Measurements from ENCODE around the gene MACC1.
"Not testable (repeated sequence)": the region's sequence is repeated elsewhere in the genome, so short reads cannot be mapped to it uniquely, and the experiment has no call there.

MACC1 gene

GRCh38 chr7:20124087-20124486 lies 93.1 kb downstream of the MACC1 start:
- not testable (repeated sequence) for DNase-seq

GRCh38 chr7:20122653-20123316 lies 94.4 kb downstream of the MACC1 start:
- DNase-seq, result not testable (repeated sequence)

GRCh38 chr7:20122073-20122472 lies 95.1 kb downstream of the MACC1 start:
- no peak for DNase-seq

- no peak for DNase-seq
These were observed 95.8 kb downstream of the MACC1 start for GRCh38 chr7:20121404-20121803.

- DNase-seq, result not testable (repeated sequence)
These were observed 96.5 kb downstream of the MACC1 start for GRCh38 chr7:20120611-20121168.

GRCh38 chr7:20116869-20117268 lies 100.3 kb downstream of the MACC1 start:
- DNase-seq, result no peak

- DNase-seq, result peak; percentile 83 to 92 (median 92)
These were observed 102.7 kb downstream of the MACC1 start for GRCh38 chr7:20114468-20114867.

- peak; percentile 68 to 86 (median 83) for DNase-seq
These were observed 103.7 kb downstream of the MACC1 start for GRCh38 chr7:20113427-20114027.

- no peak for DNase-seq
These were observed 104.5 kb downstream of the MACC1 start for GRCh38 chr7:20112696-20113095.

GRCh38 chr7:20111821-20112542 lies 105.2 kb downstream of the MACC1 start:
- DNase-seq, result no peak

GRCh38 chr7:20107582-20107981 lies 109.6 kb downstream of the MACC1 start:
- DNase-seq, result no peak

- DNase-seq, result no peak
These were observed 112.5 kb downstream of the MACC1 start for GRCh38 chr7:20104696-20105095.

- DNase-seq, result no peak
These were observed 114.2 kb downstream of the MACC1 start for GRCh38 chr7:20102982-20103381.

- no peak for DNase-seq
These were observed 121.3 kb downstream of the MACC1 start for GRCh38 chr7:20095862-20096261.

GRCh38 chr7:20095436-20095835 lies 121.7 kb downstream of the MACC1 start:
- DNase-seq, result peak; percentile 13 to 56 (median 23)

- no peak for DNase-seq
These were observed 127.8 kb downstream of the MACC1 start for GRCh38 chr7:20089431-20089830.

GRCh38 chr7:20085086-20085485 lies 132.1 kb downstream of the MACC1 start:
- peak; percentile 17 to 50 (median 25) for DNase-seq

Data from suppressor macrophage treated with lipopolysaccharide for 1 hour (primary cell).